ENCODE data around the gene HK1.
"Not testable (repeated sequence)": the region's sequence is repeated elsewhere in the genome, so short reads cannot be mapped to it uniquely, and the experiment has no call there.

Gene HK1

GRCh38 chr10:69312528-69312927 is 34.2 kb downstream of the HK1 start:
- DNase-seq, result no peak

GRCh38 chr10:69315100-69315542 is 36.8 kb downstream of the HK1 start:
- no peak for DNase-seq

- DNase-seq, result no peak
Observed at GRCh38 chr10:69315610-69316312, 37.5 kb downstream of the HK1 start.

GRCh38 chr10:69316313-69317059 is 38.2 kb downstream of the HK1 start:
- DNase-seq, result no peak

- DNase-seq, result no peak
Observed at GRCh38 chr10:69317175-69317604, 38.9 kb downstream of the HK1 start.

GRCh38 chr10:69317626-69318105 is 39.4 kb downstream of the HK1 start:
- no peak for DNase-seq

GRCh38 chr10:69318106-69318866 is 40.0 kb downstream of the HK1 start:
- peak; percentile 90 for DNase-seq

- peak; percentile 86 for DNase-seq
Observed at GRCh38 chr10:69318867-69319727, 40.8 kb downstream of the HK1 start.

- DNase-seq, result no peak
Observed at GRCh38 chr10:69319841-69320316, 41.6 kb downstream of the HK1 start.

- no peak for DNase-seq
Observed at GRCh38 chr10:69320521-69320920, 42.2 kb downstream of the HK1 start.

GRCh38 chr10:69321039-69321715 is 42.9 kb downstream of the HK1 start:
- no peak for DNase-seq

- DNase-seq, result no peak
Observed at GRCh38 chr10:69321865-69322264, 43.6 kb downstream of the HK1 start.

GRCh38 chr10:69322346-69322745 is 44.0 kb downstream of the HK1 start:
- not testable (repeated sequence) for DNase-seq

GRCh38 chr10:69323622-69324021 is 45.3 kb downstream of the HK1 start:
- no peak for DNase-seq

GRCh38 chr10:69324583-69324982 is 46.3 kb downstream of the HK1 start:
- DNase-seq, result no peak

GRCh38 chr10:69325637-69326523 is 47.6 kb downstream of the HK1 start:
- DNase-seq, result not testable (repeated sequence)

- DNase-seq, result no peak
Observed at GRCh38 chr10:69326692-69327091, 48.4 kb downstream of the HK1 start.

GRCh38 chr10:69327463-69328379 is 49.4 kb downstream of the HK1 start:
- peak; percentile 48 for DNase-seq

- no peak for DNase-seq
Observed at GRCh38 chr10:69328380-69328735, 50.1 kb downstream of the HK1 start.
